NB4 (cell line): ENCODE results near the gene GNG7.
"Not testable (repeated sequence)": the region's sequence is repeated elsewhere in the genome, so short reads cannot be mapped to it uniquely, and the experiment has no call there.

Experiments
- DNase-seq: peaks from one replicate; pipeline ENCODE4 v3.0.0; 2010; ENCODE audit warnings: low read depth
- H3K4me3 ChIP-seq: one replicate; pipeline ENCODE4 v1.5.1; 2011; ENCODE audit warnings: mild to moderate bottlenecking, low read depth, low read length, moderate library complexity
- CTCF ChIP-seq: IDR thresholded peaks from one replicate; pipeline ENCODE4 v1.5.1; 2012; ENCODE audit warnings: low read depth, low read length
- MAX ChIP-seq: IDR thresholded peaks from 2 replicates; pipeline ENCODE4 v1.6.1; 2011; ENCODE audit warnings: low read depth, low read length
- MYC ChIP-seq: IDR thresholded peaks from 2 replicates; pipeline ENCODE4 v1.6.1; 2011; ENCODE audit warnings: low read depth, low read length
- POLR2A ChIP-seq: IDR thresholded peaks from 2 replicates; pipeline ENCODE4 v1.6.1; 2011; ENCODE audit warnings: mild to moderate bottlenecking; ENCODE audit not compliant: insufficient read length; ENCODE audit errors: extremely low read depth

Gene GNG7

GRCh38 chr19:2678044-2678671 is 24.3 kb downstream of the GNG7 start:
- no peak overlapping the region for H3K4me3 ChIP-seq
- TF ChIP-seq MYC (no peak), CTCF (no peak), MAX (no peak), POLR2A (no peak)
- DNase-seq, result peak; percentile 18

GRCh38 chr19:2676823-2677222 is 25.7 kb downstream of the GNG7 start:
- no peak for TF ChIP-seq CTCF
- TF ChIP-seq POLR2A, result no peak
- TF ChIP-seq MYC, result no peak
- no peak for TF ChIP-seq MAX
- H3K4me3 ChIP-seq, result no peak overlapping the region
- no peak for DNase-seq

- DNase-seq, result no peak
- TF ChIP-seq CTCF, result no peak
- no peak for TF ChIP-seq MYC
- TF ChIP-seq POLR2A, result no peak
- TF ChIP-seq MAX, result no peak
- H3K4me3 ChIP-seq, result no peak overlapping the region
Measured at GRCh38 chr19:2675892-2676291, 26.6 kb downstream of the GNG7 start.

- no peak overlapping the region for H3K4me3 ChIP-seq
- no peak for DNase-seq
- TF ChIP-seq POLR2A, result no peak
- TF ChIP-seq CTCF, result no peak
- TF ChIP-seq MAX, result no peak
Measured at GRCh38 chr19:2670217-2670616, 32.3 kb downstream of the GNG7 start.

- TF ChIP-seq POLR2A, result no peak
Measured at GRCh38 chr19:2668175-2668763, 34.2 kb downstream of the GNG7 start.

GRCh38 chr19:2667349-2667748 is 35.1 kb downstream of the GNG7 start:
- H3K4me3 ChIP-seq, DNase-seq: not testable (repeated sequence)

More at GRCh38 chr19:2668175-2668763, 34.2 kb downstream of the GNG7 start:
- H3K4me3 ChIP-seq, result no peak overlapping the region
- no peak for DNase-seq
